Measurements from ENCODE around the gene TBC1D9B. TPM values are rescaled to one million over a fixed set of nuclear protein-coding genes. Genes with fewer than 3 reads are reported as not detected.
"Not testable (repeated sequence)": the region's sequence is repeated elsewhere in the genome, so short reads cannot be mapped to it uniquely, and the experiment has no call there.

Gene TBC1D9B
- total RNA-seq, 2 donors from 2014 or later = 89.3 to 136 TPM

DNA sequence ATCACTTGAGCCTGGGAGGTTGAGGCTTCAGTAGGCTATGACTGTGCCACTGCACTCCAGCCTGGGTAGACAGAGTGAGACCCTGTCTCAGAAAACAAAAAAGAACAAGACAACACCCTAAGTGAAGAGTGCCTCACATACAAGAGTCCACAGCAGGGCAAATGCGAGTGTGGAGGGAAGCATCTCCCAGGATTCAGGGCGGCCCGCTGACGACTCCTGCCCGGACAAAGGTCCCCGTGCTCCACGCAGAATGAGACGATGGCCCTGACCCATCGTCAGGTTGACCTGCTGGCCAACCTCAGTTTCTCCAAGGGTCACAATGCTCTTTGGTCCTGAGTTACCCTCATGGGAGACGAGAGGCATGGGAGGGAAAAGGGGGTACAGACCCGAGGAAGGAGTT is 67.4 kb downstream of the TBC1D9B start:
- TF ChIP-seq, protein P1, sequence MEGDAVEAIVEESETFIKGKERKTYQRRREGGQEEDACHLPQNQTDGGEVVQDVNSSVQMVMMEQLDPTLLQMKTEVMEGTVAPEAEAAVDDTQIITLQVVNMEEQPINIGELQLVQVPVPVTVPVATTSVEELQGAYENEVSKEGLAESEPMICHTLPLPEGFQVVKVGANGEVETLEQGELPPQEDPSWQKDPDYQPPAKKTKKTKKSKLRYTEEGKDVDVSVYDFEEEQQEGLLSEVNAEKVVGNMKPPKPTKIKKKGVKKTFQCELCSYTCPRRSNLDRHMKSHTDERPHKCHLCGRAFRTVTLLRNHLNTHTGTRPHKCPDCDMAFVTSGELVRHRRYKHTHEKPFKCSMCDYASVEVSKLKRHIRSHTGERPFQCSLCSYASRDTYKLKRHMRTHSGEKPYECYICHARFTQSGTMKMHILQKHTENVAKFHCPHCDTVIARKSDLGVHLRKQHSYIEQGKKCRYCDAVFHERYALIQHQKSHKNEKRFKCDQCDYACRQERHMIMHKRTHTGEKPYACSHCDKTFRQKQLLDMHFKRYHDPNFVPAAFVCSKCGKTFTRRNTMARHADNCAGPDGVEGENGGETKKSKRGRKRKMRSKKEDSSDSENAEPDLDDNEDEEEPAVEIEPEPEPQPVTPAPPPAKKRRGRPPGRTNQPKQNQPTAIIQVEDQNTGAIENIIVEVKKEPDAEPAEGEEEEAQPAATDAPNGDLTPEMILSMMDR (IDR thresholded peaks at IDR 0.05) = no peak
- intact Hi-C loops (cut with DNase I) = no loop called here
- no peaks in the 10 kb centered on the region for H3K9me3 ChIP-seq
- peaks cover 5% of the 10 kb centered on the region for H3K36me3 ChIP-seq
- no peak overlapping the region for H3K4me3 ChIP-seq
- H3K27ac ChIP-seq = no peak overlapping the region
- no peaks in the 10 kb centered on the region for H3K27me3 ChIP-seq
- H3K9ac ChIP-seq (ENCODE audit: low read depth in 2 of 2, low read length in 2 of 2) = no peak overlapping the region
- DNase-seq = no peak
- H3K4me1 ChIP-seq = no peaks in the 10 kb centered on the region

DNA sequence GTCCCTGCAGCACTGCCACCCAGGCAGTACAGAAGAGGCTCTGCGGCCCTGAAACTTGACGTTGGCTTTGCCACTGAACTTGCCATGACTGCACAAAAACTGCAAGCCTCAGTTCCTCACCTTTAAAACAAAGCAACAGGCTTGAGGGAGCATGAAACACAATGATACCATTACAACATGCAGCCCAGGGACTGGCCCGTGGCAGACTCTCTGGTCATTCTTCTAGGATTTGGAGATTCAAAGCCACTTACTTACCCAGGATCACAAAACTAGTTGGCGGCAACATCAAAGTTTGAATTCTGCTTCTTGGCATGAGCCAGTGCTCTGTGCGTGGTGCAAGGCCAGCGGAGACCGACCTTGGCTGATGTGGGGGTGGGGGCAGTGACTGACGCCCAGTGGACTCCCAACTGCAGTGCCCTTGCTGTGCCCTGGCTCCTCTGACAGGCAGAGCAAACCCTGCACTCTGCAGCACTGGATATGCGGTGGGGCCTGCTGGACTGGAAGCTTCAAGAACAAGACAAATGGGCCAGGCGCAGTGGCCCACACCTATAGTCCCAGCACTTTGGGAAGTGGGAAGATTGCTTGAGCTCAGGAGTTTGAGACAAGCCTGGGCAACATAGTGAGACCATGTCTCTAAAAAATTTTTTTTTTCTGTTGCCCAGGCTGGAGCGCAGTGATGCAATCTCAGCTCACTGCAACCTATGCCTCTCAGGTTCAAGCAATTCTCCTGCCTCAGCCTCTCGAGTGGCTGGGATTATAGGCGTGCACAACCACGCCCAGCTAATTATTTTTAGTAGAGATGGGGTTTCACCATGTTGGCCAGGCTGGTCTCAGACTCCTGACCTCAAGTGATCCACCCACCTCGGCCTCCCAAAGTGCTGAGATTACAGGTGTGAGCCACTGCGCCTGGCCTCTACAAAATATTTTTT is 68.1 kb downstream of the TBC1D9B start:
- peaks cover 5% of the 10 kb centered on the region for H3K36me3 ChIP-seq
- intact Hi-C loops (cut with DNase I) = no loop called here
- no peaks in the 10 kb centered on the region for H3K9me3 ChIP-seq
- H3K27me3 ChIP-seq = no peaks in the 10 kb centered on the region
- no peak for DNase-seq
- no peak overlapping the region for H3K27ac ChIP-seq
- H3K4me3 ChIP-seq = no peak overlapping the region
- H3K4me1 ChIP-seq = no peaks in the 10 kb centered on the region
- TF ChIP-seq, protein P1 (IDR thresholded peaks at IDR 0.05) = no peak
- H3K9ac ChIP-seq (ENCODE audit: low read depth in 2 of 2, low read length in 2 of 2) = no peak overlapping the region

DNA sequence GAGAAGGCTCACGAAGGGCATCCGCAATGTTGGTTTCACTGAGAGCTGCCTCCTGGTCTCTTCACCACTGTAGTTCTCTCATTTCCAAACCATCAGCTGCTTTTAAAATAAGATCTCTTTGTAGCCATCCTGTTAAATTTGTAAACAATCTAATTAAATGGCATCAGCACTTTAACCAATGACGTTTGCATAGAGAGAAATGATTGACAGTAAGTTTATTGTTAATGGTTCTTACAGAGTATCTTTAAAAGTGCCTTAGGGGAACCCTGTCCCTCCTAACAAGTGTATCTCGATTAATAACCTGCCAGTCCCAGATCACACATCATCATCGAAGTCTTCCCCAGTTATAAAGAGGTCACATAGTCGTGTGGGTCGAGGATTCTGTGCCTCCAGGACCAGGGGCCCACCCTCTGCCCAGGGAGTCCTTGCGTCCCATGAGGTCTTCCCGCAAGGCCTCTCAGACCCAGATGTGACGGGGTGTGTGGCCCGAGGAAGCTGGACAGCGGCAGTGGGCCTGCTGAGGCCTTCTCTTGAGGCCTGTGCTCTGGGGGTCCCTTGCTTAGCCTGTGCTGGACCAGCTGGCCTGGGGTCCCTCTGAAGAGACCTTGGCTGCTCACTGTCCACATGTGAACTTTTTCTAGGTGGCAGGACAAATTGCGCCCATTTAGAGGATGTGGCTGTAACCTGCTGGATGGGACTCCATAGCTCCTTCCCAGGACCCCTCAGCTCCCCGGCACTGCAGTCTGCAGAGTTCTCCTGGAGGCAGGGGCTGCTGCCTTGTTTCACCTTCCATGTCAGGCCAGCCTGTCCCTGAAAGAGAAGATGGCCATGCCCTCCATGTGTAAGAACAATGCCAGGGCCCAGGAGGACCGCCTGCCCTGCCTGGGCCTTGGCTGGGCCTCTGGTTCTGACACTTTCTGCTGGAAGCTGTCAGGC is 70.4 kb downstream of the TBC1D9B start:
- Histone ChIP-seq H3K4me1 (no peaks in the 10 kb centered on the region), H3K27ac (peak overlapping the region; percentile 16), H3K4me3 (no peak overlapping the region), H3K36me3 (peaks cover 19% of the 10 kb centered on the region), H3K9me3 (no peaks in the 10 kb centered on the region), H3K27me3 (no peaks in the 10 kb centered on the region), H3K9ac (ENCODE audit: low read depth in 2 of 2, low read length in 2 of 2) (peak overlapping the region in 1 of 2 donors; percentile 19)
- DNase-seq = no peak
- intact Hi-C loops (cut with DNase I) = no loop called here
- TF ChIP-seq, protein P1 (IDR thresholded peaks at IDR 0.05) = no peak

DNA sequence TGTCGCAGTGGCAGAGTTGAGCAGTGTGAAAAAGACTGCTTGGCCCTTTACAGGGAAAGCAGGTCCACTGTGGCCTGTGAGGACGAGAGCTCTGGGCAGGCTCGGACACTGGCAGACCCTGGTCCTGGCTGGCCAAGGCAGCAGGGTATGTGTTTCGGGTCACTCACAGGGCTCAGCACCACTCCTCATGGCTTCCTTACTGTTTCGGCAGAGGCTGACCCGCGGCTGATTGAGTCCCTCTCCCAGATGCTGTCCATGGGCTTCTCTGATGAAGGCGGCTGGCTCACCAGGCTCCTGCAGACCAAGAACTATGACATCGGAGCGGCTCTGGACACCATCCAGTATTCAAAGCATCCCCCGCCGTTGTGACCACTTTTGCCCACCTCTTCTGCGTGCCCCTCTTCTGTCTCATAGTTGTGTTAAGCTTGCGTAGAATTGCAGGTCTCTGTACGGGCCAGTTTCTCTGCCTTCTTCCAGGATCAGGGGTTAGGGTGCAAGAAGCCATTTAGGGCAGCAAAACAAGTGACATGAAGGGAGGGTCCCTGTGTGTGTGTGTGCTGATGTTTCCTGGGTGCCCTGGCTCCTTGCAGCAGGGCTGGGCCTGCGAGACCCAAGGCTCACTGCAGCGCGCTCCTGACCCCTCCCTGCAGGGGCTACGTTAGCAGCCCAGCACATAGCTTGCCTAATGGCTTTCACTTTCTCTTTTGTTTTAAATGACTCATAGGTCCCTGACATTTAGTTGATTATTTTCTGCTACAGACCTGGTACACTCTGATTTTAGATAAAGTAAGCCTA is 71.3 kb downstream of the TBC1D9B start:
- intact Hi-C loops (cut with DNase I) = no loop called here

DNA sequence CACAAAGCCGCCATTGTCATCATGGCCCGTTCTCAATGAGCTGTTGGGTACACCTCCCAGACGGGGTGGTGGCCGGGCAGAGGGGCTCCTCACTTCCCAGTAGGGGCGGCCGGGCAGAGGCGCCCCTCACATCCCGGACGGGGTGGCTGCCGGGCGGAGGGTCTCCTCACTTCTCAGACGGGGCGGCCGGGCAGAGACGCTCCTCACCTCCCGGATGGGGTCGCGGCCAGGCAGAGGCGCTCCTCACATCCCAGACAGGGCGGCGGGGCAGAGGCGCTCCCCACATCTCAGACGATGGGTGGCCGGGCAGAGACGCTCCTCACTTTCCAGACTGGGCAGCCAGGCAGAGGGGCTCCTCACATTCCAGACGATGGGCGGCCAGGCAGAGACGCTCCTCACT is 72.8 kb downstream of the TBC1D9B start:
- H3K36me3 ChIP-seq = peaks cover 28% of the 10 kb centered on the region
- DNase-seq; intact Hi-C loops (cut with DNase I); H3K9ac ChIP-seq (ENCODE audit: low read depth in 2 of 2, low read length in 2 of 2); H3K27ac ChIP-seq; H3K4me1 ChIP-seq; H3K27me3 ChIP-seq; H3K4me3 ChIP-seq; H3K9me3 ChIP-seq: not testable (repeated sequence)

More for the DNA sequence above, 71.3 kb downstream of the TBC1D9B start:
- DNase-seq = no peak
- Histone ChIP-seq H3K9ac (ENCODE audit: low read depth in 2 of 2, low read length in 2 of 2) (no peak overlapping the region), H3K4me1 (no peaks in the 10 kb centered on the region), H3K9me3 (no peaks in the 10 kb centered on the region), H3K4me3 (no peak overlapping the region), H3K36me3 (peaks cover 28% of the 10 kb centered on the region), H3K27me3 (no peaks in the 10 kb centered on the region), H3K27ac (peak overlapping the region; percentile 16)
- TF ChIP-seq, protein P1 (IDR thresholded peaks at IDR 0.05) = no peak
